ENCODE results near the gene PIP5K1B.
A peak's percentile ranks its signal among the peaks of the same experiment; 100 is the strongest.

Gene PIP5K1B

GRCh38 chr9:68769852-68770251 lies 64.8 kb downstream of the PIP5K1B start:
- FAIRE-seq: no peak
- no peak for DNase-seq (ENCODE audit: low spot score)

DNA sequence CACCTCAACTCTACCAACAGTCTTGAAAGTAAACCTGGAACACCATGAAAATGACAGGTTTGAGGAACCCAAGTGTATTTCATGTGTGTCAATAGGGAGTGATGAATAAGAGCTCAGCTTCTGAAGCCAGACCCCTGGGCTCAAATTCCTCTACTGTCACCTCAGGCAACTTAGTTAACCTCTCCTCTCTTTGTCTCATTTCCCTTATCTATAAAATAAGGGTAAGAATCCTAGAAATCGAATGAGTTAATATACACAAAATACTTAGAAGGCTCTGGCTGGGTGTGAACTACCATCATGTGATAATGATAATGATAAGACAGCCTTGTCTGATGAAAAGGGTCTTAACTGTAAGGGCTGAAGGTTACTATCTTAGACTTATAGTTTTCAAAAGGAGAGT lies 66.3 kb downstream of the PIP5K1B start:
- DNase-seq (ENCODE audit: low spot score): no peak
- FAIRE-seq: no peak

DNA sequence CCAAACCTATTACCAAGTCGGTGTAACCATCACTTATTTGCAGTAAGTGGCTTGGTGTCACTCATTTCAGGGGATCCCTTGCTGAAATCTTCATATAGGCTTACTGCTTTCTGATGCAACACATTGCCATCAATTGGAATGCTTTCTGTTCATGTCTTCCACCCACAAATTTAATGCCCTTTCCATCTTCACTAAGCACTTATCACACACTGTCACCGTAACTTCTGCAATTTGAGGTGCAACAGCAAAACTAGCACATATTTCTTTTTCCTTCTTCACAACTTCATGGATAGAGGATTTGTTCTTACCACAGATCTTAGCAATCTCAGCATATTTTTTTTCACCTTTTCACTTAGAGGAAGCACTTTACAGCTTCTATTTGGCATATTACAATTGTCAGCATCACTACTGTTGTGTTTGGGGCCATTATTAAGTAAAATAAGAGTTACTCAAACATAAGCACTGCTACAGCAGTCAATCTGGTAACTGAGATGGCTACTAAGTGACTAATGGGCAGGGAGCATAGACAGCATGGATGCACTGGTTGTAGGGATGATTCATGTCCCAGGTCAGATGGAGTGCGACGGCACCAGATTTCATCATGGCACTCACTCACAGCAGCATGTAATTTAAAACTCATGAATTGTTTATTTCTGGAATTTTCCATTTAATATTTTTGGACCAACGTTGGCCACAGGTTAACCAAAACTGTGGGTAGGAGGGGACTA lies 70.1 kb downstream of the PIP5K1B start:
- FAIRE-seq (no peak), DNase-seq (ENCODE audit: low spot score) (no peak)

GRCh38 chr9:68777070-68777763 lies 72.2 kb downstream of the PIP5K1B start:
- DNase-seq (ENCODE audit: low spot score) (no peak), FAIRE-seq (no peak)

DNA sequence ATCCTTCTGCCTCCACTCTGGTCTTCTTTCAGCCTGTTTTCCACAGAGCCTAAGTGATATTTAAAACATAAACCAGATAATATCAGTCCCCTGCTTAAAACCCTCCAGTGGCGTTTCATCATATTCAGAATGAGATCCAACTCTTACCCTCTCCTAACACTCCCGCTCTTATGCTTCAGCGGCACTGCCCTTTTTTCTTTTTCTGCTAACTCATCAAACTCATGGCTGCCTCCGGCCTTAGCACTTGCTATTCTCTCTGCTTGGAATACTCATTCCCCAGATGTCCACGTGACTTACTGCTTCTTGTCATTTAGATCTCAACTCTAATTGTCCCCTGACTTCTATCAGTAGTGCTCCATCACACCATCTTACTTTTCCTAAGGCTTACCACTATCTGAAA lies 73.6 kb downstream of the PIP5K1B start:
- DNase-seq (ENCODE audit: low spot score) (no peak), FAIRE-seq (no peak)

GRCh38 chr9:68779558-68780379 lies 74.7 kb downstream of the PIP5K1B start:
- FAIRE-seq: no peak
- DNase-seq (ENCODE audit: low spot score): peak; percentile 83

GRCh38 chr9:68780380-68780712 lies 75.3 kb downstream of the PIP5K1B start:
- no peak for DNase-seq (ENCODE audit: low spot score)
- no peak for FAIRE-seq

DNA sequence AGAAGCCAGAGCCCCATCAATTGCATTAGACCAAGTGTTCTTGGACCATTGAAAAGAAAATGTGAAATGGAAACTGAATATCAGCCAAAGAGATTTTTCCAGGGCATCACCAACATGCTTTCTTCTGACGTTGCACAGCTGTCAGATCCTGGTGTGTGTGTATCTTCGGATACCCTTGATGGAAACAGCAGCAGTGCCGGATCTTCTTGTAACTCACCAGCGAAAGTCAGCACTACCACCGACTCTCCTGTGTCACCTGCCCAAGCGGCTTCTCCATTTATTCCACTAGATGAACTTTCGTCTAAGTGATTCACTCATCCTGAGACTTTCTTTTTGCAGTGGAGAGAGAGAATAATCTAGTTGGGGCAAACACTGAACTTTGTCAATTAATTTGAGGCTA lies 75.7 kb downstream of the PIP5K1B start:
- FAIRE-seq: no peak

DNA sequence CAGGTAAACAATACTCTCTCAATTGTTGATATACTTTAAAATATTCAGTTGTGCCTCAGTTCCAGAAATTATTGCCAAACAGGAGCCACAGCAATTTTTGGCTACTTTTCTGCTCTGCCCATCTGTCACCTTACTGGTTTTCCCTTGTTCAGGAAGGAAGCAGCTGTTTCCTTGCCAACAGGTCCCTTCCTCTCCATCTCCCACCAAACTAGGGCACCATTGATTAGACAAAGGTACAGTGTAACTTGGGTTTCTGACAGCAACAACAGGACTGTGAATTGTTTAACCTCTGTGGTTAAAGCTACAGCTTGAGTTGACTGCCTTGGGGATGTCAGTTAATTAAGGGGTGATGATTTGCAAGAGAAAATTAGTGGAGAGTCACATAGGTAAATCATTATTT lies 76.9 kb downstream of the PIP5K1B start:
- DNase-seq (ENCODE audit: low spot score) (no peak), FAIRE-seq (no peak)

More for the DNA sequence above, 75.7 kb downstream of the PIP5K1B start:
- no peak for DNase-seq (ENCODE audit: low spot score)

- FAIRE-seq (no peak), DNase-seq (ENCODE audit: low spot score) (no peak)
Measured at GRCh38 chr9:68782546-68782945, 77.5 kb downstream of the PIP5K1B start.

DNA sequence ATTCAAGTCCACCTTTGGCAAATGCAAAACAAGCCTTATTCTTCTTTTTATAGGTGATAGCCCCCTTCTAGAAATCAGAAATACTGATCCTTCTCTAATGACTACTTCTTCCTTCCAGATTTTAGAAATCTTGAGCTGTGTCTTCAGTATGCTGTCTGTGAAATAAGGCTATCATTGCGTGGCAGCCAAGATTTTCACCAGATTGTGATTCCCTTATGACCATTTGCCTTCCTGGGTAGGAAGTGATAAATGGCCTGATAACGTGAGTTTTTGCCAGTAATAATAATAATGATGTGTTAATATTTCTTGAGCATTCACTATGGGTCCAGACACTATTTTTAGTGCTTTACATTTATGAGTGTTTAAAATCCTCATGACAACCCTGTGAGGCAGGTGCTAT lies 80.9 kb downstream of the PIP5K1B start:
- FAIRE-seq (no peak), DNase-seq (ENCODE audit: low spot score) (no peak)

GRCh38 chr9:68791169-68791568 lies 86.1 kb downstream of the PIP5K1B start:
- FAIRE-seq: no peak
- no peak for DNase-seq (ENCODE audit: low spot score)

GRCh38 chr9:68793605-68794343 lies 88.7 kb downstream of the PIP5K1B start:
- DNase-seq (ENCODE audit: low spot score): no peak
- no peak for FAIRE-seq

- no peak for DNase-seq (ENCODE audit: low spot score)
- FAIRE-seq: no peak
Measured at GRCh38 chr9:68794898-68795297, 89.9 kb downstream of the PIP5K1B start.

GRCh38 chr9:68795411-68795810 lies 90.4 kb downstream of the PIP5K1B start:
- FAIRE-seq (no peak), DNase-seq (ENCODE audit: low spot score) (no peak)

DNA sequence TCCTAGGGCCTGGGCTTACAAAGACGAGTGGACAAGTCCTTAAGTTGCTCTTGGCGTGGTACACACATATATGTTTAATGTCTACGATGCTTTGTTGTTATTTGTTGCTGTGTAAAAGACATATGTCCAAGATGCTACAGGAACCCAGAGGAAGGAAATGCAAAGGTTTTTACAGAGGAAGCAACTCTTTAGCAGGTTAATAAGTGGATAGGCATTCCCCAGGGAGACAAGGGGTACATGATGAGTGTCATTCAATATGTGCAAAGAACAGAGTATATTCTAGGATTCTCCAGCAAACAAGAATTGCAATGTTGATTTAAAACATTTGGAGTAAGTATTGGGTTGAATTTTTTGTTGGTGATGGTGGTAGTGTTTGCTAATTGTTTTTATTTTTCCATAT lies 92.1 kb downstream of the PIP5K1B start:
- DNase-seq (ENCODE audit: low spot score) (no peak), FAIRE-seq (no peak)

- no peak for FAIRE-seq
- DNase-seq (ENCODE audit: low spot score): no peak
Measured at GRCh38 chr9:68798423-68798822, 93.4 kb downstream of the PIP5K1B start.

DNA sequence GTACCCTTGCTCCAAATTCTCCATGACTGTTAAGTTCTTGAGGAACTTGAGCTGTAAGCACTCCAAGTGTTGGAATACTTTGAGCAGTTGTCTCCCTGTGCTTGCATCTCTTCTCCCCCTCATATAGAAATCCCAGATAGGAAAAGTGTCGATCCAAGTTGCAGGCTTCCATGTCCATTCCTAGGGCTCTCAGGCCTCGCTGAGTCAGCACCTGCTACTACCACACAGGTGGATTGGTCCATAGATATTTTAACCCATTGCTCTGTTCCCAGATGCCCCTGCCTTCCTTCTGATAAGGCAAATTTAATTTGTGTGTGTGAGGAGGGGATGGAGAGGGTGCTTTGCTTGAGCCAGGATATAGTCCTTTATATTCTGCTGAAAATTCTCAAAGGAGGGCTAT lies 95.8 kb downstream of the PIP5K1B start:
- FAIRE-seq: no peak
- no peak for DNase-seq (ENCODE audit: low spot score)

DNA sequence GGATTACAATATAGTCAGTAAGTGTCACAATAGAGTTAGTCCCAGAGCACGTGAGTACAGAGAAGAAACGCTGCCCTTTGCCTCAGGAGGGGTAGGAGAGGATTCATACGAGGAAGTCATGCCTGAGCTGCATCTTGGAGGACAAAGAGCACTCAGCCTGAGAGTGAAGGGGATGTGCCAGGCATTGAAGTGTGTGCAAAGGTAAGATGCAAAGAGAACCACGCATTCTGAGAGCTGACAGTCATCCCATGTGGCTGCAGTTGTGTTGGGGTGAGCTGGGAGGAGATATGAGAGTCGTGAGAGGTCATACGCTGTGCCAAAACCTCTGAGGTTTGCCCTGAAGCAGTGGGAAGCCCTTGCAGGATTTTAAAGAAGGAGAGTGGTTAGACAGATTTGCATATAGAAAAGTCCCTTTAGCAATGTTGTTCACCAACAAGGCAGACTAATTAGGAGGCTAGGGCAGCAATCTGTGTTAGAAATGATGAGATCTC lies 97.5 kb downstream of the PIP5K1B start:
- DNase-seq (ENCODE audit: low spot score) (no peak), FAIRE-seq (no peak)

DNA sequence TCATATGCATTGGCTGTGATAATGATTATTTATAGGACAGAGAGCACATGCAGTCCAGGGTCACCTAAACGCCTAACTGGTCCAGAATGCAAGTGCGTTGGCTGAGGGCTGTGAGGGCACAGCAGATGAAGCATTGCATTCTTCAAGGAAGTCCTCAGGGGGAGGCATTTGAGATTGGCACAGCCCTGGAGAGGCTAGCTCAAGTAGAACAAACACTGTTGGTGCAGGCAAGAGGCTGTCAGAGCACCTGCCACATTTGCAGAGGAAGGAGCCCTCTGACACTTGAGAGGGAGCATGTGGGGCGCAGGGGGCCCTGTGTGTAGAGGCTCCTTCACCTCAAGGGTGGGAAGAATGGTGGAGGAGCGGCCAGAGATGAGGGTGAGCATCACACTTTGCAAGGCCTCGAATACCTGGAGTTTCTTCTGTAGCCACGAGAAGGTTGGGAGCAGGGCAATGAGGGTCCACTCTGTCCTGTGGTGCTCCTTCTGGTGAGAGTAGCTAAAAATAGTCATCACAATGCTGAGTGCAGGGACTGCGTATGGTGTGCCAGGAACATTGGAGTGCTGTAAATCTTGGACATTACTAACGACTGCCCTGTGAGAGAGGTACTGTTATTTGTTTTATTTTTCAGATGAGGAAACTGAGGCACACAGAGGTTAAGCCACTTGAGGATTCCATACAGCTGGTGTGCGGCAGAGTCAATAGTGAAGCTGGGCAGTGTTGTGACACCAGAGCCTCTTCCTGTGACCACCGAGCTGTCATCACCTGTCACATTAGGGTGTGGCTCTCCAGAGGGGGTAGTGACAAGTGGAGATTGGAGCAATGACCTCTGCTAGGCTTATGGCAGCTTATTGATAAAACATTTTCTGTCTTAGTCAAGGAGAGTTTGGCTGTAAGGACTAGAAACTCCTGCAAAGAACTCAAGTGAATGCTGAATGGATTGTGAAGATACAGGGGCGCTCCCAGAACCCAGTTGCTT lies 100.2 kb downstream of the PIP5K1B start:
- DNase-seq (ENCODE audit: low spot score) (no peak), FAIRE-seq (no peak)

Measured in RCC 7860 (cell line).